RKO (cell line): Measurements from ENCODE around the gene EBF3.

Experiments used
- DNase-seq: peaks from one replicate; pipeline ENCODE4 v3.0.0-alpha.2; 2016; ENCODE audit warnings: low spot score

EBF3 gene

GRCh38 chr10:129945064-129945463, 19.0 kb downstream of the EBF3 start:
- DNase-seq: no peak

DNA sequence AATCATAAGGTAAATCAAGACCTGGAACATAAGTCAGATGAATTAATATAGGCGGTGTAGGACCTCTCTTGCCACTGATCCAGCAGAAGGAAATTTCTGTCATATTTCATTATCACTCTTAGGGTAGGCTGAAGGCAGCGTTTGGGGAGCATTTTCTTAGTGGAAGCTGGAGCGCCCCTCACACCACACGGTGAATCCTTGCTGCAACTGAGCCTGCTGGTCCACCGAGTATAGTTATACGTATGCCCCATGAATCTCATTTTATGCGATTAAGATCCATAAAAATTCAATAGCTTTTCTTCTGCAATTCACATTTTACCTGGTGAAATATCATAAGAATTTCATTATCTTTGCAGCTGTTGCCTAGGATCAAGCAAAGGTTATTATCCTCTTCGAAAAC, 19.6 kb downstream of the EBF3 start:
- no peak for DNase-seq

GRCh38 chr10:129942936-129943715, 20.9 kb downstream of the EBF3 start:
- DNase-seq: no peak

- no peak for DNase-seq
Measured at GRCh38 chr10:129942391-129942790, 21.7 kb downstream of the EBF3 start.

DNA sequence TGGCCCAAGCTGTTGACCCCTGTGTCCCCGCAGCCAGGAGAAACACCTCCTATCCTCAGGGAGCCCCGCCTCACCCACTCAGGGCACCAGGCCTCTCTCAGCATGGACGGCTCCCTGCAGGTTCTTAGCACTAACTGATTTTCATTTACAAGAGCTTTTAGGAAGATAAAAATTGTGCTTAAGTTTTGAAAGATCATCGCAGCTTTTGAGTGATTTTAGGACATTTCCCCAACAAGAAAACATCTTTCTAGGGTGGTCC, 22.1 kb downstream of the EBF3 start:
- DNase-seq: no peak

DNA sequence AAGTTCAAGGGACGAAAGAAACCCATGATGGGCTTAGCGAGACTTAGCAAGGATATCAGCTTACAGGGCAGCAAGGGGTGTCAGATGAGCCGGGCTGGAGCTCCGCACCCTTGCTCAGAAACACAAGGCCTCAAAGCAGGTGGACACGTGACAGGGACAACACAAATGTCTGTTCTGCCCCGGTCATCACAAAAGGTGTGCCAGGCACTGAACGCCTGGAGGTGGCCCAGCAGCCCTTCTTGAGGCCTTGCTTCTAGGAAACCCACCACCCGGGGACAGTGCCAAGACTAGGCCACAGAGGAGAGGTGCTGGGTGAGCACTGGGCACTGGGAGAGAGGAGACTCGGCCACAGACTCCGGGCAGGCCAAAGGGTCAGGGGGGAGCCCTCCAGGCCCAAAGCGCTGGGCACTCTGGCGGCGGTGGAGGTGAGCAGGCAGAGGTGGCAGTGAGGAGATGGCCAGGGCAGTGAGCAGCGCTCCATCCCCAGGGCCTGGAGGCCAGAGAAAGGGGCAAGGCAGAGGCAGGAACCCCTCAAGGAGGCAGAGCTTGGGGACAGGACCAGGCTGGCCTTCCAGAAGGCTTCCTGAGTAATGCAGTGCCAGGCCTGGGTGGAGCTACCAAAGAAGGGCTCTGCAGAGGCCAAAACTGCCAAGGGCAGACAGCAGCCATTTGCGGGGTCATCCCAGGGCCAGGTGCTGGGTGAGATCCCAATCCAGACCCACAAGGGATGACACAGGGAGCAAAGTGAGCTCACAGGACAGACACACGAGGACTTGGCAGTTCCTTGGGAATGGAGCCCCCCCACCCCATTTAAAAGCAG, 22.7 kb downstream of the EBF3 start:
- DNase-seq: no peak

DNA sequence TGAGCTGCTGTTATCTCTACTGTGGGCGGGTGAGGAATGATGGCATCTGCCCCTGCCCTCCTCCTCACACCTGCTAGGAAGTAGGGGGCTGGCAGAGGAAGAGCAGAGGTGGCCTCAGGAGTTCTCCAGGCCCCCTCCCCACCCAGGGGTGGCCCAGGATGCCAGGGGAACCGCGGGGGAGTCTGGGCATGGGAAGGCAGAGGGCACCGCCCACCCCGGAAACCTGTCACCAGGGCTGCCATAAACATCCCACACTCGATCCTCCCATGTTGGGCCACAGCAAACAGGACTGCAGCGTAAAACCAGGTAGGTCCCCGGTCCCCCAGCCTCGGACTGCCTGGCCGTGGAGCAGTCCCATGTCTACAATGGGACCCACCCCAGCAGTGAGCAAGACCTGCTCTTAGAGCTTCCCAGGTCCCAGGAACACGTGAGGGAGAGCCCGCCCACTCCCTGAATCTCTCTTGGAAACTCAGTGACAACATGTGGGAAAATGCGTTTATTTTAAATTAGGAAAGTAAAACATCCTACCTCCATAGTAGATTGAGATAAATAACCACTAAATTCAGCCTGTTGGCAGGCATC, 23.4 kb downstream of the EBF3 start:
- DNase-seq: no peak

- no peak for DNase-seq
Measured at GRCh38 chr10:129939416-129940275, 24.4 kb downstream of the EBF3 start.

GRCh38 chr10:129938460-129938859, 25.6 kb downstream of the EBF3 start:
- no peak for DNase-seq

GRCh38 chr10:129937351-129937751, 26.7 kb downstream of the EBF3 start:
- DNase-seq: no peak

DNA sequence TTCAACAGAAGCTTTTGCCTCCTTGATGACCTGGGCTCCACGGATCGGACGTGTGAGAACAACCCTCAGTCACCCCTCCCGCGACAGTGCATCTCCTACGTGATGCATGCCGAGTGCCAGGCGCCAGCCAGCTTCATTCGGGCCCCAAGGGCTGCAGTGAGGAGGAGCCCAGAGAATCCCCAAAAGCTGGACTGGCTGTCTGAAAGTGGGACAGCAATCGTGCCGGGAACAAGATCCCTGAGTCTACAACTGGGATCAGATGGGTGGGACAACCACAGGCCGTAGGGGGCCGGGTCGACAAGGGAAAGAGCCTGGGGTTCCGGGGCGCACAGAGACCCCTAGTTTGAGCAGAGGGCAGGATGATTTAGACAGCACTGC, 27.2 kb downstream of the EBF3 start:
- no peak for DNase-seq

- no peak for DNase-seq
Measured at GRCh38 chr10:129936266-129936922, 27.7 kb downstream of the EBF3 start.

DNA sequence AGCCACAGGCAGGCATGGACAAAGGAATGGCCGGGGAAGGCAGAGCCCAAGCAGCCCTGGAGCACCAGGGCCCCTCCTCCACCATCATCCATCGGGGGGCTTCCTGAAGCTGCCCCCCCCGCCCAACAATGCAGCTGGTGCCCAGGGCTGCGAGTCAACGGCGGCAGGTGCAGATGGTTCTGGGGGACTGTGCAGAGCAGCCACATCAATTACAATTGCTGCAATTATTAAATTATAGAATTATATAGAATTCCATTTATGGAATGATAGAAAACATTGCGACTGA, 28.3 kb downstream of the EBF3 start:
- no peak for DNase-seq

GRCh38 chr10:129935102-129935866, 28.8 kb downstream of the EBF3 start:
- no peak for DNase-seq

DNA sequence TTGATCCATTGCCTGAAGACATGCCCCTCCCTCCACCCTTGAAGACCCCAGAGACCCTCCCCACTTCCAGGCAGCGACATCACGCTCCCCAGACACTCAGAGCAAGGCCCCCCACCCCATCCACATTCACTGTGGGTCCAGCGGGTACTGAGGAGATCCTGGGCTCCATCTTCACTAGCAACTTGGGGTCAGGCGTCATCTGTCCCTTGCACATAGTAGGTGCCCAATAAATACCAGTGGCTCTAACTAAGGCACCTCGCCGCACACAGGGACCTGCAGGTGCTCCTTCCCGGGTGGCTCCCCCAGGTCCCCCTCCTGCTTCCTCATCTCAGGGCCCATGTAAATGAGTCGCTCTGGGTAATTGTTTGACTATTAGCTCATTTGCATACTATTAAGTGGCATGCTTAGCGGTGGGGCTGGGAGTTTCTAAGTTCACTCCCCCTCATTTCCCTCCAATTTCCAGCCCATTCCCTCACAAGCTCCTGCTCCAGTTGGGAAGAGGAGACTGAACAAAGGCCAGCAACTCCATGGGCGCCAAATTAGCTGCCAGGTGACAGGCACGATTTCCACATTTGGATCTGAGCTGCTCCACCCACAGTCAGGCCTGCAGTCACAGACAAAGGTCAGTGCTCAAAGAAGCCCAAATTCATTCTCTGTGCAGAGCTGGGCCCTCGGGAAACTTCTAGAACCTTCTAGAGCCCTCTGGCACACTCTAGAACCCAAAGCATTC, 29.7 kb downstream of the EBF3 start:
- no peak for DNase-seq

DNA sequence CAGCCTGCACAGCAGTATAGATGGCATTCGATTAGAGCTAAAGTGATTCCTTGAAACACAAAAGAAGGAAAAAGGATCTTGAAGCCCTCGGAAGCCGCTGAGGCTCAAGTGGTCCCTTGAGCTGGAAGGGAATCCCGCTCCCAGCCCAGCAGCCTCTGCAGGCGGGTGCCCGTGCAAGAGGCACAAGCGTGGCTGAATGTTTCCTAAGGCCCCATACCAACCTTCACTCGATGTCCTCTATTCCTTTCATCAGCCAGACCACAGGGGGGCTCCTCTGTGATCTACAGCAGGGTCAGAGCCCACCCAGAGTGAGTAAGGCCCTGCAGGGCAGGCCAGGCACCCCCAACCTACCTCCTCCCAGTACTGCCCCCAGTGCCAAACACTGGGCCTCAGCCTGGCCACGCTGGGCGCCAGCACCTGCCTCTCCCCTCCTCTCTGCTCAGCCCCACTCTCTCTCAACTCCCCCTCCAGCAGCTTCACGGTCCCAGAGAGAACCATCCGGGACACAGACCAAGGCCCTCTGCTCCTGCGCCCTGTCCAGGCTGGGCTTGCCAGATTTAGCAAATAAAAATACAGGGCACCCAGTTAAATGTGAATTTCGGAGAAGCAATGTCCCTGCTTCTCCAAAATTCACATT, 30.5 kb downstream of the EBF3 start:
- no peak for DNase-seq

GRCh38 chr10:129932751-129933433, 31.2 kb downstream of the EBF3 start:
- no peak for DNase-seq

- no peak for DNase-seq
Measured at GRCh38 chr10:129932182-129932581, 31.9 kb downstream of the EBF3 start.
